Smooth muscle cell of the umbilical artery (primary cell): ENCODE results near the gene NDUFA3. TPM values are rescaled to one million over a fixed set of nuclear protein-coding genes. Genes with fewer than 3 reads are reported as not detected.

Experiments
- total RNA-seq: library from RNA; depleted of rRNA; stranded (reverse); fragments of >200 nt; gene quantifications from 2 replicates; pipeline ENCODE4 v1.2.3, GENCODE V29; 2014

The NDUFA3 gene
- total RNA-seq: 8.8 and 9.5 TPM in 2 replicates

DNA sequence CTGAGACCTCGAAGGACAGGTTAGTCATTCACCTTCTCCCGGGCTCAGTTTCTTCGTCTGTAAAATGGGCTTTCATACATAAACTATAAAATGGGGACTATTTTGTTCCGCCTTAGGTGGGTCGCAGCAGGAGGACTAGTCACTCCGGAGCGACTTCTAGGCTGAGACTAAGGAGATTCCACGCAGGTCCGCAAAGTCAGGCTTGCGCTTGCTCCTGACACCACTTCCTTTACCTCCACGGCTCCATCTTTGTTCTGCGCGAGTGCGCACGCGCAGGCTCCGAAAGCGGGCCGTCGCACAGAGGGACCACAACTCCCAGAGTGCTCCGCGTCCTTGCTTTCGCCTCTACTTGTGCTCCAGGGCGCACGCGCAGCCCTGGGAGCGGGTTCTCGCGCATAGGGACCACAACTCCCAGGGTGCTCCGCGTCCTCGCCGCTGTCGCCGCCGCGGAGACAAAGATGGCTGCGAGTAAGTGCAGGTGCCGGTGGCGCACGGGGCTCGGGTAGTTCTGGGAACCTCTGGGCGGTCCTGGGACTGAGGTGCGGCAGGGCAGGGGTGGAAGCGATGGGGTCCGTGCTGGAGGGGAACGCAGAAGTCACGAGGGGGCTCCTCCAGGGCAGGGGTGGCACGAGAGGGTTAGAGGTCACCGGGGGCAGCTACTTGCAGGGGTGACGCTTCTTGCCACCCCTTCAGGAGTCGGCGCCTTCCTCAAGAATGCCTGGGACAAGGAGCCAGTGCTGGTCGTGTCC lies at the start of gene NDUFA3:
Gene NDUFA3, plus strand, starts transcription at position 435 of the 749 bp plus-strand sequence. Its CDS starts 24 bp downstream, at position 459.

DNA sequence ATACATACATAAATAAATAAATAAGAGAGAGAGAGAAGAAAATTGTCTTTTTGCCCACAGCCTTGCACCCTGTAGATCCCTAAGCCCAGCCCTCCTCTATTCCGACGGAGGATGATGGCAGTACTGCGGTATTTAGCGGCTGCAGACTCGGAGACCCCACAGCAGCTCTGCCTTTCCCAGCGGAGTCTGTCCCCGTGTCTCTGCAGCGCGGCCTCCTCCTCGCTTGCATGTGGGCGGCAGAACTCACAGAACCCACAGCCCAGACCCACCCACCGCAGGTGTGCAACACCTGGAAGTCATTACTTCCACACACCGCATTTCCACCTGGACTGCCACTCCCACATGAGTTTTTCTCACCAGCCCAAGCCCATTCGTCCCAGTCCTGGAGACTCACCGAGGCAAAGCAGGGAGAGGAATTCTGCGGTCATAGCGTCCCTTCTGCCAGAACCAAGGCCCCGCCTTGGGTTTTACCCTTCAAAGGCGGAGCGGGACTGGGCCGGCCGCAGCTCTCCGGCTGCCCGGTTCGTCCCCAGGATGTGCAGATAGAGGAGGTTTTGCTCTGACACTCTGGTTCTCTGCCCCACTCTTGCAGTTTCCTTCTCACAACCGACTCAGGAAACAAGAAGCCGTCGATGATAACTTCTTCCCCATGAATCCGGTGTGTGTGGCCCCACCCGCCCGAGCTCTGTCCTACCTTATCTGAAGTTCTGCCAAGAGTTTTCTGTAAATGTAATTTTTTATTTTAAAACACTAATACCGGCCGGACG lies 39.1 kb upstream of the NDUFA3 start, which contains the start of gene VSTM1:
Gene VSTM1, minus strand, starts transcription at position 548 of the 767 bp plus-strand sequence. Its CDS starts 120 bp downstream, at position 428.

DNA sequence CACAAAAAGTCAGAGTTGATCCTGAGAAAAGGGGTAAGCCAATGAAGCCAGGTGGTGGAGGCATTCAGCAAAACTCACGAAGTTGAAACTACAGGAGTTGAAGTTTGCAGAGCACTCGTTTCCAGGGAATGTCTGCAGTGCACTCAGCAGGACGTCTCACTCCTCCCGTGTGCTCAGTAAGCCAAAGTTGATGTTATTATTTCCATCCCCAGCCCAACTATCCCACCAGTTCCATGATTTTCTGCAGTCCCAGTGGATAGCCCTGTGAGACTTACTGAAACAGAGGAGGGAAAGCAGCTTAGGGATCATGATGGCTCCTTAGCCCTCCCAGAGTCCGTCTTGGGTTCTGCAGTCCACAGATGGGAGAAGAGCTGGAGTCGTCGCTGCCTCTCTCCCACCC lies 21.6 kb upstream of the NDUFA3 start, which contains the start of gene TARM1:
Gene TARM1, minus strand, starts transcription at position 334 of the 400 bp plus-strand sequence. Its CDS starts 25 bp downstream, at position 309.

DNA sequence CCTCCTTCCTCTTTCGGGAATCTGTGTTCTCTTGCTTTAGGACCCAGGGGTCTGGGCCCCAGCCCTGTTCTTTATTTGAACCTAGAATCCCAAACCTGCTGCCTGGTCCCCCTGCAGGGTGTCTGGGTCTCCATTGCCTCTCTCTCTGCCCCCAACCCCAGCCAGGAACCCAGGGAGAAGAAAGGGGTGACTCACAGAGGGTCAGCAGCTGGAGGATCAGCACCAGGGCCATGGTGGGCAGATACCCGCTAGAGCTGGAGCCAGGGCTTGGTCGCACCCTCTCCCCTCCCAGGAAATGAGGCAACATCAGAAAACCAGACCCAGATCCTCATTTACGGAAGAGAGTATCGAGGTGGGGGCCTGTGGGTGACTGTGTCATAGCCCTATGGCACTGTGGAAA lies 2.1 kb upstream of the NDUFA3 start, which contains the start of gene OSCAR:
Gene OSCAR, minus strand, starts transcription at position 243 of the 400 bp plus-strand sequence. Its CDS starts 11 bp downstream, at position 232.

DNA sequence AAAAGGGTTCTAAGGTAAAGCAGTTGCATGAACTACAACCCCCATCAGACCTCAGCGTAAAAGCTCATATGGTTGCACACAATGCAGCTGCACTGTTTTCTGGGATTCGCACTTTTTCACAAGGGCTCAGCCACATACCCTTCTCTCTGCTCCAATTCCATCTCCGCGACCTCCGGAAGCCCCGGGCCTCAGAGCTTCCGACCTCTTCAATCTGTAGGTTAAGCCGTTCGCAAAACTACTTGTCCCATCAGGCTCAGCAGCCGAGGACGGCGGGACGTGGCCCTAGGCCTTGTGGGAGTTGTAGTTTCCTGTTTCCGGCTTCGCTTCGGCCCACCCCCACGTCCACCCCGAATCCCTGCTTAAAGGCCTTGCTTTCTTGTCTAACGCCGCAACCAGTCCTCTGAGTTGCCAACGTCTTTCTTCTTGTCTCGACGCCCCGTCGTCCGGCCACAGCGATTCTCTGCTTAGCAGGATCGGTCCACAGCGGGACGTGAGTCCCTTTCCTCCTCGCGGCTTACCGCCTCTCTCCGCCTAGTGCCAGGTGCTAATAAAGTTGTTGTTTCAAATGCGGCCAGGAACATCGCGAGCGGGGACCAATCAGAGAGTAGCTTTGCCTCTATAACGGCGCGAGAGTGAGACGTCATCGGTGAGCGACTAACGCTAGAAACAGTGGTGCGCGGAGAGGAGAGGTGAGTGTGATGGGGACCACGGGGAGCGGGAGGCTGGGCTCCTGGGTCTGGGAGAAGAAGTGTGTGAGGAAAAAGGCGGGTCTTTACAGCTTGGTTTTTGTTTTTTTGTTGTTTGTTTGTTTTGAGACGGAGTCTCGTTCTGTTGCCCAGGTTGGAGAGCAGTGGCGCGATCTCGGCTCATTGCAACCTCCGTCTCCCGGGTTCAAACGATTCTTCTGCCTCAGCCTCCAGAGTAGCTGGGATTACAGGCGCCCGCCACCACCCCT lies 12.7 kb downstream of the NDUFA3 start, which contains the start of the genes PRPF31 and TFPT:
Gene PRPF31, plus strand, starts transcription at position 646 of the 955 bp plus-strand sequence. CDS start 2,525 bp downstream, outside the sequence.
Gene TFPT, minus strand, starts transcription at position 549 of the 955 bp plus-strand sequence. Its CDS starts 388 bp downstream, at position 161.

DNA sequence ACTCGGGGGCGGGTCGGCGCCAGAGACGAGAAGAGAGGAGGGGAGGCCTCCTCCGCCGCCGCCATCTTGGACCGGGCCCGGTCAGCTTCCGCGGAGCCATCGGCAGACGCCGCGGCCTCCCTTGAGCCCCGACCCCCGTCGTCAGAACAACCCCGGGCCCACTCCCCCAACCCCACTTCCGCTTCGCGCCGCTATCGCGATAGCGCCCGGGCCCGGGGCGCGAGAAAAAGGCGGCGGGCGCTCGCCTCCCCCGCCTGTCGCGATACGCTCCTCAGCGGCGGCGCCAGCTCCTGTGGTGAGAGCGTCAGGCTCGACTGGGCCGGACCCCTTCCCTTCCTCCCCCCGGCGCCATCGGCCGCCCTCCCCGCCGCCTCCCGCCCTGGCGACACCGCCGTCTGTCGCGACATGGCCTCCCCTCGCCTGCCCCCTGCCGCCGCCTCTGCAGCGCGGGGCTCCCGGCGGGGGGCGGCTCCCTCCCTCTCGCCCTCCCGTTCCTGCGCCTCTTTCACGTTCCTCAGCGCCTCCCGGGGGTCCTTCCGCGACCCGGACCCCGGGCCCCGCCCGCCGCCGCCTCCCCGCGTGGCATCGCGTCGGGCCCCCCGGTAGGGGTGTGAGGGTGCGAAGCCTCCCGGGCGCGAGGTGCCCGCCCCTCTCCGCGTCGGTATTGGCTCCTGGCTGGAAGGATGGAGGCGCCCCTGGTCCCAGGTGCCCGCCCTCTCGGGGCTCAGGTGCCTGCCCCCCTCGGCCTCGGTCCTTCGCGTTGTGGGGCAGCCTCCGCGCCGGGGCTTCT lies 35.2 kb downstream of the NDUFA3 start, which contains the start of gene CNOT3:
Gene CNOT3, plus strand, starts transcription at position 64 of the 790 bp plus-strand sequence. CDS start 5,217 bp downstream, outside the sequence.

Other genes starting within 250 kb of the NDUFA3 start
- 8.9 and 21.8 TPM in 2 replicates for gene MYADM, start 235.0 kb upstream of the NDUFA3 start, total RNA-seq
- 0.30 TPM in 1 of 2 replicates, not detected in the other for gene PRKCG, start 220.7 kb upstream of the NDUFA3 start, total RNA-seq
- gene CACNG7, start 193.6 kb upstream of the NDUFA3 start, total RNA-seq: 1.1 and 4.2 TPM in 2 replicates
- 0.23 and 0.59 TPM in 2 replicates for gene CACNG8, start 139.9 kb upstream of the NDUFA3 start, total RNA-seq
- gene CACNG6, start 111.2 kb upstream of the NDUFA3 start, total RNA-seq: not detected in 2 replicates
- gene VSTM1, start 39.0 kb upstream of the NDUFA3 start, total RNA-seq: not detected in 2 replicates
- not detected in 2 replicates for gene TARM1, start 21.5 kb upstream of the NDUFA3 start, total RNA-seq
- gene OSCAR, start 2.1 kb upstream of the NDUFA3 start, total RNA-seq: 0.78 TPM in 1 of 2 replicates, not detected in the other
- 9.1 and 18.1 TPM in 2 replicates for gene TFPT, start 12.8 kb downstream of the NDUFA3 start, total RNA-seq
- 37.1 and 60.9 TPM in 2 replicates for gene PRPF31, start 12.9 kb downstream of the NDUFA3 start, total RNA-seq
- gene CNOT3, start 34.9 kb downstream of the NDUFA3 start, total RNA-seq: 13.1 and 25.5 TPM in 2 replicates
- 4.6 and 5.3 TPM in 2 replicates for gene LENG1, start 56.9 kb downstream of the NDUFA3 start, total RNA-seq
- gene TMC4, start 70.3 kb downstream of the NDUFA3 start, total RNA-seq: under 0.01 and 0.60 TPM in 2 replicates
- gene MBOAT7, start 86.7 kb downstream of the NDUFA3 start, total RNA-seq: 59.7 and 112 TPM in 2 replicates
- 65.0 and 78.9 TPM in 2 replicates for gene TSEN34, start 88.5 kb downstream of the NDUFA3 start, total RNA-seq
- 753 and 1,564 TPM in 2 replicates for gene RPS9, start 98.0 kb downstream of the NDUFA3 start, total RNA-seq
- gene LILRB3, start 120.2 kb downstream of the NDUFA3 start, total RNA-seq: not detected in 2 replicates
- not detected in 2 replicates for gene LILRA6, start 139.9 kb downstream of the NDUFA3 start, total RNA-seq
- not detected in 2 replicates for gene LILRB5, start 154.4 kb downstream of the NDUFA3 start, total RNA-seq
- not detected in 2 replicates for gene LILRB2, start 178.3 kb downstream of the NDUFA3 start, total RNA-seq
- not detected in 2 replicates for gene LILRA5, start 210.3 kb downstream of the NDUFA3 start, total RNA-seq
- gene LILRA4, start 236.3 kb downstream of the NDUFA3 start, total RNA-seq: not detected in 2 replicates